Endothelial cell of umbilical vein (primary cell): Measurements from ENCODE around the gene LITAF.

ENCODE experiments used
- EZH2 ChIP-seq: IDR thresholded peaks from 2 replicates; pipeline ENCODE4 v1.6.1; 2012; ENCODE audit warnings: borderline replicate concordance, low read depth, mild to moderate bottlenecking, moderate library complexity, low read length, inconsistent platforms; ENCODE audit not compliant: severe bottlenecking
- FOS ChIP-seq: IDR thresholded peaks from 2 replicates; pipeline ENCODE4 v1.6.1; 2011; ENCODE audit warnings: mild to moderate bottlenecking, low read length, moderate library complexity, borderline replicate concordance; ENCODE audit not compliant: insufficient read depth
- JUN ChIP-seq: IDR thresholded peaks from 2 replicates; pipeline ENCODE4 v1.6.1; 2011; ENCODE audit warnings: borderline replicate concordance, low read depth; ENCODE audit not compliant: insufficient read length, insufficient read depth
- MYC ChIP-seq: IDR thresholded peaks from one replicate; pipeline ENCODE4 v1.6.1; 2011; ENCODE audit warnings: mild to moderate bottlenecking, low read depth, low read length
- POLR2A ChIP-seq: IDR thresholded peaks from 2 replicates; pipeline ENCODE4 v1.6.1; 2012; ENCODE audit warnings: low read depth, mild to moderate bottlenecking, control low read depth, low read length
- POLR2AphosphoS5 ChIP-seq: IDR thresholded peaks from 2 replicates; pipeline ENCODE4 v1.6.1; 2012; ENCODE audit warnings: low read depth, mild to moderate bottlenecking, control low read depth, low read length, moderate library complexity; ENCODE audit not compliant: insufficient read depth
- TF ChIP-seq, protein P1 (sequence below), 2 donors: IDR thresholded peaks; 1 replicate in 1 of 2; 2 replicates in 1 of 2; pipeline ENCODE4 v1.5.1; 2011; ENCODE audit warnings: low read length in 2 of 2, mild to moderate bottlenecking in 2 of 2, moderate library complexity in 2 of 2, control low read depth in 1 of 2, inconsistent platforms in 1 of 2, low read depth in 1 of 2; ENCODE audit not compliant: insufficient read depth in 1 of 2; ENCODE audit errors: extremely low read depth in 1 of 2
- TF ChIP-seq, protein P2 (sequence below): IDR thresholded peaks from 2 replicates; pipeline ENCODE4 v1.6.1; 2011; ENCODE audit not compliant: insufficient read depth, insufficient read length

DNA sequence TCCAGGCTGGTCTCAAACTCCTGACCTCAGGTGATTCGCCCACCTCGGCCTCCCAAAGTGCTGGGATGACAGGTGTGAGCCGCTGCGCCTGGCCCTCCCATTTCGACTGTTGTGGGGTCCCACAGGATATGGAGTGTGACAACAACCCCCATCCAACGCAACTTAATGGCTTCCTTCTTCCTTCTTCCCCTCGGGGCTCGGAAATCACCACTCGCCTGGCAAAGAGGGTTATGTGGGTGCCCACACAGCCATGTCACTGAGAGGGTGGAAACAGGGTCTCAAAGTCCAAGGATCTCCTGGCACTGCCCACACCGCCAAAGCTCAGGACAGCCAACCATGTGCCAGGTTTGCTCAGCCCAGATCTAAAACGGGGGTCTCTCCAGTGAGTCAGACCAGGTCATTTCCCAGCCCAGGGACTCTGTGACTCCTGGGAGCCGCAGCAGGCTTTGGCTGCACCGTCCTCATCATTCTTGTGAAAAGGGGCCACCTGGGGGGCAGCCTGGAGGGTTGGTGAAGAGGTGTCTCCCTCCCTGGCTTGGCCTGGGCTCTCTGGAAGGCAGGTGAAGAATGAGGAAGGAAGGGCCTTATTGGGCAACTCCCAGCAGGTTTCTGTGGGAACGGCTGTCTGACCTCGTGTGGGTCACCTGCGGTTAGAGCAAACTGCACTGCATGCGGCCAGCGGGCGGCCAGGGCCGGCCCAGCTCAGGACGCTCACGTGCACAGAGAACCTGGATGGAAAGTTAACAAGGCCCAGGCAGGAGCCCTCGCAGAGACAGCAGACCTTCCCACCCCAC, 25.3 kb upstream of the LITAF start:
- TF ChIP-seq, protein P1, sequence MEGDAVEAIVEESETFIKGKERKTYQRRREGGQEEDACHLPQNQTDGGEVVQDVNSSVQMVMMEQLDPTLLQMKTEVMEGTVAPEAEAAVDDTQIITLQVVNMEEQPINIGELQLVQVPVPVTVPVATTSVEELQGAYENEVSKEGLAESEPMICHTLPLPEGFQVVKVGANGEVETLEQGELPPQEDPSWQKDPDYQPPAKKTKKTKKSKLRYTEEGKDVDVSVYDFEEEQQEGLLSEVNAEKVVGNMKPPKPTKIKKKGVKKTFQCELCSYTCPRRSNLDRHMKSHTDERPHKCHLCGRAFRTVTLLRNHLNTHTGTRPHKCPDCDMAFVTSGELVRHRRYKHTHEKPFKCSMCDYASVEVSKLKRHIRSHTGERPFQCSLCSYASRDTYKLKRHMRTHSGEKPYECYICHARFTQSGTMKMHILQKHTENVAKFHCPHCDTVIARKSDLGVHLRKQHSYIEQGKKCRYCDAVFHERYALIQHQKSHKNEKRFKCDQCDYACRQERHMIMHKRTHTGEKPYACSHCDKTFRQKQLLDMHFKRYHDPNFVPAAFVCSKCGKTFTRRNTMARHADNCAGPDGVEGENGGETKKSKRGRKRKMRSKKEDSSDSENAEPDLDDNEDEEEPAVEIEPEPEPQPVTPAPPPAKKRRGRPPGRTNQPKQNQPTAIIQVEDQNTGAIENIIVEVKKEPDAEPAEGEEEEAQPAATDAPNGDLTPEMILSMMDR (IDR thresholded peaks at IDR 0.05; ENCODE audit: extremely low read depth in 1 of 2, insufficient read depth in 1 of 2, low read depth in 1 of 2, low read length in 2 of 2) = no peak
- TF ChIP-seq POLR2AphosphoS5 = no peak
- no peak for TF ChIP-seq EZH2
- TF ChIP-seq POLR2A = no peak
- TF ChIP-seq FOS = no peak
- TF ChIP-seq MYC = no peak
- TF ChIP-seq, protein P2, sequence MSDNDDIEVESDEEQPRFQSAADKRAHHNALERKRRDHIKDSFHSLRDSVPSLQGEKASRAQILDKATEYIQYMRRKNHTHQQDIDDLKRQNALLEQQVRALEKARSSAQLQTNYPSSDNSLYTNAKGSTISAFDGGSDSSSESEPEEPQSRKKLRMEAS = no peak
- TF ChIP-seq JUN = no peak
